Neural progenitor cell (in vitro differentiated cells): ENCODE data around the gene FAM83F.

Experiments used
- CTCF ChIP-seq: fragments of 200-600 bp; sonication (generic); IDR thresholded peaks from 2 replicates; pipeline ENCODE4 v1.5.1; 2017; ENCODE audit warnings: antibody characterized with exemption, mild to moderate bottlenecking
- EZH2 ChIP-seq: fragments of 200-600 bp; sonication (generic); IDR thresholded peaks from 2 replicates; pipeline ENCODE4 v1.6.1; 2017; ENCODE audit warnings: antibody characterized with exemption, mild to moderate bottlenecking, moderate library complexity
- EZH2phosphoT487 ChIP-seq: fragments of 200-600 bp; sonication (generic); IDR thresholded peaks from 2 replicates; pipeline ENCODE4 v1.6.1; 2017; ENCODE audit warnings: antibody characterized with exemption

- TF ChIP-seq CTCF (no peak), EZH2phosphoT487 (no peak), EZH2 (no peak)
Measured at GRCh38 chr22:40041366-40042137, 46.8 kb downstream of the FAM83F start.
